ENCODE results near the gene HOXB5. TPM values are rescaled to one million over a fixed set of nuclear protein-coding genes. Genes with fewer than 3 reads are reported as not detected.

The HOXB5 gene

Small RNAs within 50 kb of the gene (small RNA-seq; reads per million reads assigned to genes)
- gene MIR196A1 (ENCODE audit: insufficient read depth), result not detected

All from neuronal stem cell (in vitro differentiated cells).